ENCODE results near the gene NKD2.
"Not testable (repeated sequence)": the region's sequence is repeated elsewhere in the genome, so short reads cannot be mapped to it uniquely, and the experiment has no call there.

NKD2 gene, protein sequence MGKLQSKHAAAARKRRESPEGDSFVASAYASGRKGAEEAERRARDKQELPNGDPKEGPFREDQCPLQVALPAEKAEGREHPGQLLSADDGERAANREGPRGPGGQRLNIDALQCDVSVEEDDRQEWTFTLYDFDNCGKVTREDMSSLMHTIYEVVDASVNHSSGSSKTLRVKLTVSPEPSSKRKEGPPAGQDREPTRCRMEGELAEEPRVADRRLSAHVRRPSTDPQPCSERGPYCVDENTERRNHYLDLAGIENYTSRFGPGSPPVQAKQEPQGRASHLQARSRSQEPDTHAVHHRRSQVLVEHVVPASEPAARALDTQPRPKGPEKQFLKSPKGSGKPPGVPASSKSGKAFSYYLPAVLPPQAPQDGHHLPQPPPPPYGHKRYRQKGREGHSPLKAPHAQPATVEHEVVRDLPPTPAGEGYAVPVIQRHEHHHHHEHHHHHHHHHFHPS

DNA sequence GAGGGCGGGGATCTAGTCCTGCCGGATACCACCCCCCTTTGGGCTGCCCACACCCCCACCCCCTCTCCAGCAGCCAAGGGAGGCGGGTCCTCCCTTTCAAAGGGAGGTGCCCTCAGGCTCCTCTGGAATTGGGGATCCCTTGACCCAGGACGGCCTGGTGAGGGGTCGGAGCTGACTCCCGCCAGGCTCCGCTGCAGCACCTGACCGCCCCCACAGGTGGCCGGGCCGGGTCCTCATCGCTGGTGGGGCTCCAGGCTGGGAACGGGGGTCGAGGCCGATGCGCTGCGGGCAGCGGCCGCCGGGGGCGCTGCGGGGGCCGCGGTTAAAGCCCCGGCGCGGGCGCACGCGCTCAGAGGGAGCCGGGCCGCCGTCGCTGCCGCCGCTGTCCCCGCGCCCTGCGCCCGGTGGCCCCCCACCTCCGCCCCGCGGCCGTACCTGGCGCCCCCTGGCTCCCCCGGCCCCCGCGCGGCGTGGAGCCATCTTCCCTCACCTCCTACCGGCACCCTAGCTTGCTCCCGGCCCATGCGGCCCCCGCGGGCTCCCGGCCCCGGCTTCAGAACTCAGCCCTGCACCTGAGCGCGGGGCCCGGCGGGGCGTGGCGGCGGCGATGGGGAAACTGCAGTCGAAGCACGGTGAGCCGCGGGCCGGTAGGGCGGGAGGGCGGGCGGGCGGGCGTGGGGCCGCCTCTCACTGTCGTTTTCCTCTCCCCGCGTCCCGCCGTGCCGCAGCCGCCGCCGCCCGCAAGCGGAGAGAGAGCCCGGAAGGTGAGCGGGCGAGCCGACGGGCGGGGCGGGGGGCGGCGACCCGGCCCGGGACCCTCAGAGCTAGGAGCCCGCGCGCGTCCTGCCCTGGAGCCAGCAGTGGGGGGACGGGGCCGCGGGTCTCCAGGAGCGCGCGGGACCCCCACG, at the start of gene NKD2:
NKD2 (plus strand) TSS at position 352 of the 908 bp plus-strand sequence; CDS start at position 608, 256 bp downstream.
- peak; percentile 57 for DNase-seq

DNA sequence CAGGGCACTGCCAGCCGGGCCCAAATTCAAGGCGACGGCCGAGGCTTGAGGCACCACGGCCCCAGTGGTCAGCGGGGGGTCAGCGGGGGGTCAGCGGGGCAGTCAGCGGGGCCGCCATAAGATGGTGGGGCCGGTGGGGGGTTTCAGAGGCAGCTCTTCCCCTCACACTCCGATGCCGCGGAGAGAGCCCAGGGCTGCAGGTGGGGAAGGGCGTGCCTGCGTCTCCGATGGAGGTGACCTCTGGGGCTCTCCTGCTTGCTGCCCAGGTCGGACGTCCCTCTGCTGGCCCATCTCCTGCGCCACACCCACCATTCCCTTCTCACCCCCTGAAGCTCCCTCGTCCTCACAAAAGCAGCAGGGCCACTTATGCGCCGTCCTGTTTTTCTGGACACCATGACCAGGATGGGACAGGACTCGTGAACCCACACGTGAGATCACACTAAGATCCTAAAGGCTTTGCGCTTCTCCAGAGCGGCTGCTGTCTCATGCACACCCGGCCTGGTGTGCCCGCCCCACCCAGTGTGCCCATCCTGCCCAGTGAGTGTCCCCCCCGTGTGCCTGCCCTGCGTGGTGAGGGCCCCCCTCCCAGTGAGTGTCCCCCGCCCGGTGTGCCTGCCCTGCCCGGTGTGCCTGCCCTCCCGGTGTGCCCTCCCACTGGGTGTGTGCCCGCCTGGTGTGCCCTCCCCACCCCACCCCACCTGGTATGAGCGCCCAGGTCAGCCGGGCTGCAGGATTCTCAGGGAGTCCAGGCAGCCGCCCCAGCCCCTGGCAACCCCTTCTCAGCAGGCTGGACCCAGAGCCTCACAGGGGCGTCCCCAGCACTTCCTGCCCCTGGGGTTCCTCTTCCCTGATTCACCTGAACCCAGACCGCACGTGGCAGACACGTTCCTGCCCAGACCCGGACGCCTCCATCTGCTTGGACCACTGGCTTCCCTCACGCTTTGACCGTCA, 48.7 kb upstream of the NKD2 start:
- DNase-seq = no peak

DNA sequence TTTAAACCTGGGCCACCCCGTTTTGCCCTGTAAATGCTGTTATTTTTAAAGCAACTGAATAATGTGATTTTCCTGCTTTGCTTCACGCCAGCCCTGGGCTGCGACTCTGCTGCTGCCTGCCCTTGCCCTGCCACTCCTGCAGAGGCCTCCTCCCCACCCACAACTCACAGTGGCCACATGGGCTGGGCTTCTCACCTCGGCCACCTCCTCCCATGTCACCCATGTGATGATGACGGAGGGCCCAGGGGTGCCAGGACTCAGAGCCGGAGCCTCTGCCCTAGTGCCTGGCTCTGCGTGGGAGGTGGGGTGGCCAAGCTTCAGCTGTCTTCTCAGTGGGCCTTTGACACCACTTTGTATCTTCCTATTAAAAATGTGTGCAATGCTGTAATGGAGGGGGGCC, 48.1 kb upstream of the NKD2 start:
- no peak for DNase-seq

DNA sequence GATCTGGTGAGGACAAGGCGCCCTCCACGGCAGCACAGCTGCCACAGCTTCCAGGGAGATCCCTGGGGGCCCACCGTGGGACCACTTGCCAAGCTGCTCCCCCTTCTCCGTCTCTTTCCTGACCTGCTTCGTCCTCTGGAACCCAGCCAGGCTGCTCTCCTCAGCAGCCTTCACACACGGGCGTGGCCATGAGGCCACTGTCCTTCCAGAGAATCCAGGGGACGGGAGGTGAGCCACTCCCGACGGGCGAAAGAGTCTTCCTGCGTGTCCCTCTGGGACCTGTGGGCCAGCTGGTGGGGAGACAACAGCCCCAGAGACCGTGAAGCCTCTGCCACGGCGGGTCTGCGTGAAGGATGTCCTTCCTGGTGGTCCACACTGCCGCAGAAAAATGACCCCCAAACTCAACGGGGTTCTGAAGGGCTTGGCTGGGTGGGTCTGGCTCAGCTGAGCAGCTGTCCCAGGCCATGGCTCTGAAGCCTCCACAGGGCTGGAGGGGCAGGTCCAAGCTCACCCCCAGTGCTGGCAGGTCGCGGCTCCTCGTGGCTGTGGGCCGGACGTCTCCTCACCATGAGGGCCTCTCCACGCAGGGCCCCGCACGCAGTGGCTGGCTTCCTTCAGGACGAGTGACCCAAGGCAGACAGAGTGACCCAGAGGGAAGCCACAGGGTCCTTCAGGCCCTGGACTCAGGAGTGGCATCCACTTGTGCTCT, 47.4 kb upstream of the NKD2 start:
- DNase-seq = peak; percentile 77

DNA sequence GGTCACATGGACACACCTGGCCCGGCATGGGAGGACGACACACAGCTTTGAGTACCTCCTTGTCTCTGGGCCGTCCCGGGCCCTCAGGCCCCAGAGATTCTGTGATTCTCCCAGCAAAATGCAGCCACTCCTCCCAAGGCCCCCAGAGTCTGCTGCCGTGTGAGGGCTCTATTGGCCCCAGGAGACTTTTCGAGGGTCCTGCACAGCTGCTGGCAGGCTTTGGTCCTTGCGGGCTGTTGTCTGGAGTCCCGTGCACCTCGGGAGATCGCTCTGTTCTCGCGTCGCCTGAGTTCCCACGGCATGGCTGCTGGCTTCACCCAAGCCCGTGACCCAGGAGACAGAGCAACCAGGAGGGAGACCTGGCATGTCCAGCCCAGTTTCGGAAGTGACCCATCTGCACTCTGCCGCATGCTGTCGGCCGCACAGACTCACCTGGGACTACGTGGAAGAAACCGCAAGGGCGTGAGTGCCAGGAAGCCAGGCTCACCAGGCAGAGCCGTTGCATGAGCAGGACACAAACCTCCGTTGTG, 46.8 kb upstream of the NKD2 start:
- DNase-seq = no peak

DNA sequence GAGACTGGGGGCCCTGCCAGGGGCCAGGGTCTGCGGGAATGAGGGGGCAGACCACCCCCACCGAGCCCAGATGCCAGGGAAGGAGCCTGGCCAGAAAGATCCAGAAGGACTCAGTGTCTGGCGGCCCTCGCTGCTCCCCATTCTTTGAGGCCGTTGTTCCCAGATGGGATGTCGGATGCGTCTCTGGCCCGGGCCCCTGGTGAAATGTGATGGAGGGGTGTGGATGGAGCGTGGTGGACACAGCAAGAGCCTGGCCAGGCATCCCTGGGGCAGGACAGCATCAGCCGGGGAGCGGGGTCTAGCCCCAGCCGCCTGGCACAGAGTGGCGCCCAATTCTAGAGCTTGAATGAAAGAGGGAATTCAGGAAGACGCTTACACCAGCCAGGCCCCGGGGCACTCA, 46.2 kb upstream of the NKD2 start:
- no peak for DNase-seq

DNA sequence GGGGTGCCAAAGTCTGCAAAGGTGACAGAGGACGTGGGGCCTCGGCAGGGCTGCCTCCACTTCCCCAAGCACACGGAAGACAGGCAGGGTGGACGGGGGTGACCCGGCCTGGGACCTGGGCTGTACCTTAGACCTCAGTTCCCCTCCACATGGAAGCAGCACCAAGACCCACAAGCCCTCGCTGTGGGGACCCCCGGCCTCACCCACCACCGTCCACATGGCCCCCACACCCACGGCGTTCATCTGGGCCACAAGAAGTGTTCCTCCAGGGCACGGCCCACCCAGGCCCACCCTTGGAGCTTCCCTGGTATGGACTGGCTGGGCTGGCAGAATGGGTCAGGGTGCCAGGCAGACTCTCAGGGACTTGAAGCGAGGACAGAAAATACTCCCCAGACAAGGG, 45.8 kb upstream of the NKD2 start:
- DNase-seq = no peak

DNA sequence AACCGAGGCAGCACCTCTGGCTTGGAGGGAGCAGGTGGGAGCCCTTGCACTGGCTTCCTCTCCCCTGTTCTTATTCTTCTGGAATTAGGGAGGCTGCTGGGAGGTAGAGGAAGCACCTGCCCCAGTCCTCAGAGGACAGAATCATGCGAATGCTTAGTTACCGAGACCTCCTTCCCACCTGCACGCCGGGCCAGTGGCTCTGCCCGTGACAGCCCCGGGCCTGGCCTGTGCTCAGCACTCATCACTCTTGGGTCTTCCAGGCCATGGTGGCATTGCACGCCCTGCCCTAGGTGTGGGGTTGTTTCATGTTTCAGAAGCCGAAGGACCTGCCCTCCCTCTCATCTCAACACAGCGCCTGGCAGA, 45.3 kb upstream of the NKD2 start:
- DNase-seq = no peak

DNA sequence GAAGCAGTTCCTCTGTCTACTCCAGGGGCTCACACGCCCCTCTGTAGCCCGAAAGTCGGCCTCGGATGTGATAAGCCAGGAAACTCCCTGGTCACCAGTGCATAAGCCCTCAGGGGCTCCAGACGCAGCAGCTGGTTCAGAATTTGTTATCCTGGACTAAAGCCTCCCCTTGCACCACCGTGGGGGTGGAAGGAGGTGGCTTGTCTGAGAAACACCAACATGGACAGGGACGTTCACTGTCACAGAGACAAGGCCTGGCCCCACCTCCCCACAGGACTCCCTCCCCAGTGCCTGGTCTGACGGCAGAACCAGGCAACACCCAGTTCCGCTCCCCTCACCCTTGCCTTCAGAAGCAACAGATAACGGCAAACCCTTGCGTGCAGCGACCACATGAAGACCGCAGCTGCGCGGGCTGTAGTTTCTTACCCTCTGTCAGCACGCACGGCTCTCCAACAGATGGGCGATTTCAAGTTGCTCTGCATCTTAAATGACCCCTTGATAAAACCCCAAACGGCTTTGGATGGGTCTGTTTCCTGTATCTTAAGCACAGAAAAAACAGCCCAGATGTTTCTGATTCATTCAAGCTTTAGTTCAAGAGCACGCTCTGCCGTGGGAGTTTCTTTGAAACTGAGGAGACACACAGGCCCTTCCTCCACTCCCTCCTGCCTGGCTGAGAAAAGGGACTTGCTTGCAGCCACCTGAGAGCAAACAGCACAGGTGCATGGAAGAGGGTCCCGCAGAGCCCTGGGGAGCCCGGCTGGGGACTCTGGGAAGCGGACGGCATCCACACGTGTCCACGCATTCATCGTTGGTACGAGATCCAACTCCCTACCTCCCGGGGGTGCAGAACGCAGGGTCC, 44.7 kb upstream of the NKD2 start:
- DNase-seq = no peak

DNA sequence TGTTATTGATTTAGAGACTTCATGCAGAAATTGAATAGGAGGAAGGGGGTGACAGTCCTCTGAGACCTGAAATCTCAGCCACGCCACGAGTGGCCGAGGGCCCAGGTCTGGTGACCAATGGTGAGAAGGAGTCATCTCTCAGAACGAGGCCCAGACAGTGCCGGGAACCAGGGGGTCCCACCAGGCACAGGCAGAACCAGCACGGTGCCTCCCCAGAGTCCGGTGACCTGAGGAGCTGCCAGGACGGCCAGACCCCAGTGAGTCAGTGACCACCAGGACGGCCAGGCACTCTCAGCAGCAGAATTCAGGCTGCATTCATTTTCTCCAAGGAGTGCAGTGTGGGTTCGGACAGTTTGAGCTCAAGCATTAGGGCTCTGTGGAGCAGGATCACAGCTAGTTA, 43.8 kb upstream of the NKD2 start:
- DNase-seq = no peak

DNA sequence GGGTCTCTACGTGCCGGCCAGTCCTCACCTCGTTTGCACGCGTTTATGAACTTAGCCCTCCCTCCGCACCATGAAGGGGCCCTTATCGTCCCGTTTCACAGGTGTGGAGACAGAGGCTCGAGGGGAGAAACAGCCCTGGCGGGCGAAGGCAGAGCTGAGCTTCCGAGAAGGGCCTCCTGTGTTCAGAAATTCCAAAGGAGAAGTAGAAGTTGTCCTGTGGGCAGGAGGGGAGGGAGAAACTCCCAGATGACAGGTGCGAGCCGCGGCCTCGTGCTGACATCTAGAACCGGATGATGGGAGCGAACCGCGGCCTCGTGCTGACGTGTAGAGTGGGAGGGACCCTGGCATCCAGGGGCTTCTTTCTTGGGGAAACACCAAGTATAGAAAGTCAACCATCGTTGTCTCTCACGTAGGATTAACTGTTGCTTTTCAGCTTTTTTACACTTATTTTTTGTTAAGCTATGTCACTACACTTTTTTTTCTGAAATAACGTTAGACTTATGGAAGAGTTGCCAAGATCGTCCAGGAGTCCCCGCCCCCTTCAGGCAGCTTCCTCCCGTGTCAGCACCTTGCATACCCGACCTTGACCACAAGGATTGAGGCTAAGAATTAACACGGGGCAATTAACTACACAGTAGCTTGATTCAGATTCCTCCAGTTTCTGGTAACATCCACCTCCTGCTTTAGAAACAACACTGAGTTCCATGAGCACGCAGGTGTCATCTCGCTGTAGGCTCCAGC, 42.8 kb upstream of the NKD2 start:
- no peak for DNase-seq

DNA sequence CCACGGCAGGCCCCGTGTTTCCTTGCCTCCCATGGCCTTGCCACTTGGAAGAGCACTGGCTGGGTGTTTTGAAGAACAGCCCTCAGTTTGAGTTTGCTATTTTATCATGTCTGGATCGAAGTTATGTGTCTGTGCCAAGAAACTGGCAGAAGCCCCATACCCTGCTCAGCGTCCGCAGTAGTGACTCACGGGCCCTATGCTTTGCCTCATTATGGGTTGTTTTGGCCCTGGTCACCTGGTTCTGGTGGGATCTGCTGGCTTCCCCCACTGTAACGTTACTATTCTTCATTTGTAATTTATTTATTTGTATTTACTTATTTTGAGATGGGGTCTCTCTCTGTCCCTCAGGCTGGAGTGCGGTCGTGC, 42.3 kb upstream of the NKD2 start:
- DNase-seq = no peak

DNA sequence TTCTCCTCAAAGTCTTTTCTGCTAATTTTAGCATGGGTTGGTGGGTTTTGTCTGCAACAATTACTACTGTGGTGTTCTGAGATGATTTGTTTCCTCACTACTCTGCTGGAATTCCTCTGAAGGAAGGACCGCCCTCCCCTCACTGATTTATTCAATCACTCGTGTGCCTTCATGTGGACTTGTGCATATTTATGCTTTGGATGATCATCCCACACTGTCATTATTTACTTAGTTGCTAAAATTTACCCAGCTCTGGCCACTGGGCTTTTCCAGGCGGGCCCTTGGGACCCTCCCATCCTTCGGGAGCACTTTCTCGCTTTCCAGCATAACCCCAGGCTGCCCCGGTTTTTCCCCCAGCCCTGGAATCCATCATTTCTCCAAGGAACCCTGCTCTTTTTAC, 41.7 kb upstream of the NKD2 start:
- DNase-seq = no peak

DNA sequence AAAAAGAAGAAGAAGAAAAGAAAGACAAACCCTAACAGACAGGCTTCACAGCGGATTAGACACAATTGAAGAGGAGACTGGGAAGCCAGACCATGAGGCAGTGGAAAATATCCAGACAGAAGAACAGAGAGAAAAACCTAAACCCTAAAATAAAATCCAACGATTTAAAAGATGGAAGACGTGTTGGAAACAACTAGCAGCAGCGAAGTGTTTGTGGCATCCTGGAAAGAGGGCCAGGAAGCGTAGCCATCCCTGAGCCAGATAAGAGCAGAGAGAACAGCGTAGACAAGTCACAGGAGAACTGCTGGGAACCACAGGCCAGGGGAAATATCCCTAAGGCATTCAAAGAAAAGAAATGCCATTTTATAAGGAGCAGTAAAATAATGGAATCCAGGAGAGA, 39.7 kb upstream of the NKD2 start:
- no peak for DNase-seq

DNA sequence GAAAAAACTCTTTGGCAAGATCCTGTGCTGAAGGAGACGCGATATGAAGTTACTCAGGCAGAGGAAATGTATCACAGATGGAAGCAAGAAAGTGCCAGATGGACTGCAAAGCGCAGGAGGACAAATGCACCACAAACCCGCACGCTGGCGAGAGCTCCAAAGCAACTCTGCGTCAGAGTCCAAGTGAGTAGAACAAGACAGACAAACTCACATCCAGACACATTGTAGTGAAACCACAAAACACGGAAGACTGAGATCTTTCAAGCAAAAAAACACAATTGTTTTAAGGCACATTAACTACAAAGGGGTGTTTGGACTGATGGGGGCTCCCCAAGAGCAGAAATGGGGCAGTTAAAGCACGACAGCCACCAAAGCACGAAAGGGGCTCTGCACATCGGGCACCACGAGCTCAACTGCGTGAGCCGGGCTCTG, 39.2 kb upstream of the NKD2 start:
- peak; percentile 73 for DNase-seq

DNA sequence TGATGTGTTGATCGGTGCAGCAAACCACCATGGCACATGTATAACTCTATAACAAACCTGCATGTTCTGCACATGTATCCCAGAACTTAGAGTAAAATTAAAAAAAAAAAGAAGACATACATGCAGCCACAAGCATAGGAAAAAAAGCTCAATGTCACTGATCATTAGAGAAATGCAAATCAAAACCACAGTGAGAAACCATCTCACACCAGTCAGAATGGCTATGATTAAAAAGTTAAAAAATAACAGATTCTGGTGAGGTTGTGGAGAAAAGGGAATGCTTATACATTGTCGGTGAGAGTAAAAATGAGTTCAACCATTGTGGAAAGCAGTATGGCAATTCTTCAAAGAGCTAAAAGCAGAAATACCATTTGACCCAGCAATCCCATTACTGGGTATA, 36.0 kb upstream of the NKD2 start:
- not testable (repeated sequence) for DNase-seq

DNA sequence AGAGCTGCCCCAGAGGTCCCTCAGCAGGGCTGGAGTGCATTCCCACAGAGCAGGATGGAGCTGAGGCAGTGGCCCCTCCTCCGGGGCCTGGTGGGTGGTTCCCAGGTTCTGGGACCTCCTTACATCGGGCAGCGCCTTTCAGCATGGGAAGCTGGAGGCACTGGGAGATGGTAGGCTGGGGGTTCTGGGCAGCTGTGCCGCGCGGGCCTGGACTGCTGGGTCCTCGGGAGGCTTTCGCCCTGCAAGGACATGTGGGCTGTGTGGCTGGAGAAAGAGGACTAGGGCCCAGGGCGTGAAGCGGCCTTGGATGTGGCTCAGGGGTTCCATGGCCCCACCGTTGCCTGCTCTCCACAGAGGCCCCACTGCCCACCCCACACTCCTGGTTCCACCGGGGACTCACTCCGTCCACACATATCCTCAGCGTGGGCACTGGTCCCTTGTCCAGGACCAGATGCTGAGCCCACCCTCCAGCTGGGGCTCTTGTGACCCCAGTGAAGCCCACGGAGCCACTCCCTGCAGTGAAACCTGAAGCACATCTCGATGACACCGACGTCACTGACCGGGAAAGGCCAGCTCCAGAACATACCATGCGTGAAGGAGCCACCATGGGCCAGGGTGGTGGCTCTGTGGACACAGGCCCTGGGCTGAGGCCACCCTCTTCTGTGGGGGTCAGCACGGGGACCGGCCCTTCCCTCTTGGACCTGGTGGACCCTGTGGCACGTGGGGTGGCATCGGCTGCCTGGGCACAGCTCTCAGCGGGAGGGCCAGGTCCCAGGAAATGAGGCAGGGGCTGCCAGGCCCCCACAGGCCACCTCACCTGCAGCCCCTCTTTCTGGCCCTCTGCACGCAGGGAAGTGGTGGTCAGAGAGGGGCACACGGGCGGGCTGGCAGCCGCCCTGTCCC, 31.5 kb upstream of the NKD2 start:
- DNase-seq = no peak

DNA sequence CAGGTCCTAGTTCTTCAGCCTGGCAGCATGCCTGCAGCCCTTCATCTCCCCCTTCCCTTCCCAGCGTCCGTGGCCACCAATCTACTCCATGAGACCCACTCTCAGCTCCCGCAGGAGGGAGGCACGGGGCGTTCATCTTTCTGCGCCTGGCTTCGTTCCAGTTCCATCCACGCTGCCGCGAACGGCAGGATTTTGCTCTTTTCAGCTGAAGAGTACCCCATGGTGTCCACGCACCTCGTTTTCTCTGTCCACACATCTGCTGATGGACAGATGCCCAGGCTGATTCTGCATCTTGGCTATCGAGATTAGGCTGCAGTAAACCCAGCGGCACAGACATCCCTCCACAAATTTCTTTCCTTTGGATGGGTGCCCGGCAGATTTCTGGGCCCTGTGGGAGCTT, 30.5 kb upstream of the NKD2 start:
- DNase-seq = no peak

DNA sequence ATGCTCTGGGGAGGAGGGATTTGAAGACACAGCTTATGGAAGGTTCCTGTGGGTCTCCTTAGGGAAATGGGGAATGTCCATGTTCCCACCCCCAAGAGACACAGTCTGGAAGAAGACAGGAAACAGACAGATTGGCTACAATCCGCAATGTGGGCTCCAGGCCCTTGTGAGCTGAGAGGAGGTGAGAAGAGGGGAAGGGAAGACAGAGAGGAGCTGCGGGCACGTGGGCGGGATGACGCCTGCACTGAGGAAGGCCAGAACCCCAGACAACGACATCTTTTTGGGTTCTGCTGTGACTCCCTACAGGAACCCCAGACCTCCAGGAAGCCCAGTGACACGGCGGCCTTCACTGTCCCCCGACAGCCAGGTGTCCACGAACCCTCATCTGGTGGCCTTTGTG, 29.9 kb upstream of the NKD2 start:
- no peak for DNase-seq
